HepG2 (cell line): ENCODE data around the gene EPHA10.

ENCODE experiments used
- BATF2 ChIP-seq: sonication (generic); formaldehyde crosslinking; IDR thresholded peaks from 2 replicates; pipeline ENCODE4 v1.8.0; 2022; ENCODE audit warnings: mild to moderate bottlenecking, missing genetic modification reagents, moderate library complexity
- IKZF1 ChIP-seq: fragments of 450-650 bp; IDR thresholded peaks from 2 replicates; pipeline ENCODE4 v1.7.1; 2016
- MTF1 ChIP-seq: sonication (generic); formaldehyde crosslinking; IDR thresholded peaks from 2 replicates; pipeline ENCODE4 v1.5.0; 2020; ENCODE audit warnings: missing genetic modification reagents
- NCOR1 ChIP-seq: fragments of 200-600 bp; sonication (generic); IDR thresholded peaks from 2 replicates; pipeline ENCODE4 v1.7.0; 2017; ENCODE audit warnings: antibody characterized with exemption, low read length, borderline replicate concordance
- POLR2A ChIP-seq, 2 experiments: IDR thresholded peaks; 2 replicates each; pipeline ENCODE4 v1.6.1; 2011; ENCODE audit warnings: low read depth in 2 of 2, low read length in 2 of 2, mild to moderate bottlenecking in 1 of 2, moderate library complexity in 1 of 2; ENCODE audit not compliant: insufficient read depth in 1 of 2
- POLR2AphosphoS5 ChIP-seq: IDR thresholded peaks from 2 replicates; pipeline ENCODE4 v1.6.1; 2012; ENCODE audit warnings: low read depth, low read length
- STAG1 ChIP-seq: sonication (generic); formaldehyde crosslinking; IDR thresholded peaks from 2 replicates; pipeline ENCODE4 v1.4.0; 2020; ENCODE audit warnings: missing genetic modification reagents
- ZBTB42 ChIP-seq: sonication (generic); formaldehyde crosslinking; IDR thresholded peaks from 2 replicates; pipeline ENCODE4 v1.5.0; 2020; ENCODE audit warnings: mild to moderate bottlenecking, missing genetic modification reagents
- TF ChIP-seq, protein P1 (sequence below): sonication (generic); formaldehyde crosslinking; IDR thresholded peaks from 2 replicates; pipeline ENCODE4 v1.5.0; 2020; ENCODE audit warnings: mild to moderate bottlenecking, missing genetic modification reagents, moderate library complexity

GRCh38 chr1:37724575-37724974, 40.3 kb downstream of the EPHA10 start:
- TF ChIP-seq STAG1 (CRISPR knock-in tag): no peak
- no peak for TF ChIP-seq BATF2 (CRISPR knock-in tag)
- TF ChIP-seq NCOR1: no peak
- no peak for TF ChIP-seq ZBTB42 (CRISPR knock-in tag)
- TF ChIP-seq POLR2A (IDR thresholded peaks at IDR 0.05; ENCODE audit: insufficient read depth in 1 of 2, low read depth in 2 of 2, low read length in 2 of 2): no peak
- TF ChIP-seq POLR2AphosphoS5: no peak
- TF ChIP-seq, protein P1, sequence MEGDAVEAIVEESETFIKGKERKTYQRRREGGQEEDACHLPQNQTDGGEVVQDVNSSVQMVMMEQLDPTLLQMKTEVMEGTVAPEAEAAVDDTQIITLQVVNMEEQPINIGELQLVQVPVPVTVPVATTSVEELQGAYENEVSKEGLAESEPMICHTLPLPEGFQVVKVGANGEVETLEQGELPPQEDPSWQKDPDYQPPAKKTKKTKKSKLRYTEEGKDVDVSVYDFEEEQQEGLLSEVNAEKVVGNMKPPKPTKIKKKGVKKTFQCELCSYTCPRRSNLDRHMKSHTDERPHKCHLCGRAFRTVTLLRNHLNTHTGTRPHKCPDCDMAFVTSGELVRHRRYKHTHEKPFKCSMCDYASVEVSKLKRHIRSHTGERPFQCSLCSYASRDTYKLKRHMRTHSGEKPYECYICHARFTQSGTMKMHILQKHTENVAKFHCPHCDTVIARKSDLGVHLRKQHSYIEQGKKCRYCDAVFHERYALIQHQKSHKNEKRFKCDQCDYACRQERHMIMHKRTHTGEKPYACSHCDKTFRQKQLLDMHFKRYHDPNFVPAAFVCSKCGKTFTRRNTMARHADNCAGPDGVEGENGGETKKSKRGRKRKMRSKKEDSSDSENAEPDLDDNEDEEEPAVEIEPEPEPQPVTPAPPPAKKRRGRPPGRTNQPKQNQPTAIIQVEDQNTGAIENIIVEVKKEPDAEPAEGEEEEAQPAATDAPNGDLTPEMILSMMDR (CRISPR knock-in tag): no peak
- no peak for TF ChIP-seq IKZF1
- no peak for TF ChIP-seq MTF1 (CRISPR knock-in tag)
